AG09309 (cell line): ENCODE data around the gene PET100.

Experiments
- DNase-seq: peaks from one replicate; pipeline ENCODE4 v3.0.0-alpha.2; 2010; ENCODE audit warnings: low read depth
- H3K4me3 ChIP-seq: 2 replicates; pipeline ENCODE4 v1.5.1; 2011; ENCODE audit warnings: mild to moderate bottlenecking, low read depth, low read length, moderate library complexity; ENCODE audit not compliant: control insufficient read depth
- TF ChIP-seq, protein P1 (sequence below): IDR thresholded peaks from 2 replicates; pipeline ENCODE4 v1.5.1; 2011; ENCODE audit warnings: mild to moderate bottlenecking, low read depth, low read length, inconsistent platforms; ENCODE audit not compliant: insufficient read depth, control insufficient read depth; ENCODE audit errors: missing control alignments

Gene PET100

DNA sequence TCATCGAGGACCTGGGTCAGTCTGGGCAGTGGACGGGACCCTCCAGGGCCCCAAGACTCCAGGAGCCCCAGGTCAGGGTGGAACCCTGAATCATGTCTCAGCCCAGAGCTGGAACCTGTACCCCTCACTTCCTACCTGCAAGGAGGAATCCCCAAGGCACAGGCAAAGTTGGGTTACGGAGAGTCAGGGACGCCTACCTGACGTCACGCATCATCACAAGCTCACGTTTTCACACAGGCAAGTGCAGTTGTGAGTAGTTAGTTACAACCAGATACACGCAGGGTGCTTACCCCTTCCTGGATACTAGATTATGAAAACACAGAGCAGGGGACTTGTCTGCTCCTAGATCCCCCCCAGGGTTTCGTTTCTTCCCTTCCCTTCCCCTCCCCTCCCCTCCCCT, 41.2 kb downstream of the PET100 start:
- DNase-seq: no peak
- no peak overlapping the region for H3K4me3 ChIP-seq
- TF ChIP-seq, protein P1, sequence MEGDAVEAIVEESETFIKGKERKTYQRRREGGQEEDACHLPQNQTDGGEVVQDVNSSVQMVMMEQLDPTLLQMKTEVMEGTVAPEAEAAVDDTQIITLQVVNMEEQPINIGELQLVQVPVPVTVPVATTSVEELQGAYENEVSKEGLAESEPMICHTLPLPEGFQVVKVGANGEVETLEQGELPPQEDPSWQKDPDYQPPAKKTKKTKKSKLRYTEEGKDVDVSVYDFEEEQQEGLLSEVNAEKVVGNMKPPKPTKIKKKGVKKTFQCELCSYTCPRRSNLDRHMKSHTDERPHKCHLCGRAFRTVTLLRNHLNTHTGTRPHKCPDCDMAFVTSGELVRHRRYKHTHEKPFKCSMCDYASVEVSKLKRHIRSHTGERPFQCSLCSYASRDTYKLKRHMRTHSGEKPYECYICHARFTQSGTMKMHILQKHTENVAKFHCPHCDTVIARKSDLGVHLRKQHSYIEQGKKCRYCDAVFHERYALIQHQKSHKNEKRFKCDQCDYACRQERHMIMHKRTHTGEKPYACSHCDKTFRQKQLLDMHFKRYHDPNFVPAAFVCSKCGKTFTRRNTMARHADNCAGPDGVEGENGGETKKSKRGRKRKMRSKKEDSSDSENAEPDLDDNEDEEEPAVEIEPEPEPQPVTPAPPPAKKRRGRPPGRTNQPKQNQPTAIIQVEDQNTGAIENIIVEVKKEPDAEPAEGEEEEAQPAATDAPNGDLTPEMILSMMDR: no peak

DNA sequence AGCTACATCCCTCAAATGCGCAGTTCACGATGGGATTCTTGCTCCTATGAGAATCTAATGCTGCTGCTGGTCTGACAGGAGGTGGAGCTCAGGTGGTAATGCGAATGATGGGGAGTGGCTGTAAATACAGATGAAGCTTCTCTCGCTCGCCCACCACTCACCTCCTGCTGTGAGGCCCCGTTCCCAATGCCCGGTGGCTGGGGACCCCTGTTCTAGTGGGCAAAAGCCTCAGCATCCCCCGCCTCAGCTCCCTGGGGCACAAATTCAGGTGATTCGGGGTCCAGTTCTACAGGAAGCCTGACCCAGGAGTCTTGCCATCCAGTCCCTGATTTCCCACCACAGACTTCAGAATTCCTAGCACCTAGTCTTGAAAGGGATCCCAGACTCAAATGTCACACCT, 42.9 kb downstream of the PET100 start:
- H3K4me3 ChIP-seq: no peak overlapping the region
- TF ChIP-seq, protein P1: no peak
- no peak for DNase-seq

- TF ChIP-seq, protein P1: no peak
- no peak for DNase-seq
Measured at GRCh38 chr19:7674010-7675005, 44.7 kb downstream of the PET100 start.

GRCh38 chr19:7676376-7676775, 46.8 kb downstream of the PET100 start:
- no peak overlapping the region for H3K4me3 ChIP-seq
- TF ChIP-seq, protein P1: no peak
- no peak for DNase-seq

More at GRCh38 chr19:7674010-7675005, 44.7 kb downstream of the PET100 start:
- no peak overlapping the region for H3K4me3 ChIP-seq

DNA sequence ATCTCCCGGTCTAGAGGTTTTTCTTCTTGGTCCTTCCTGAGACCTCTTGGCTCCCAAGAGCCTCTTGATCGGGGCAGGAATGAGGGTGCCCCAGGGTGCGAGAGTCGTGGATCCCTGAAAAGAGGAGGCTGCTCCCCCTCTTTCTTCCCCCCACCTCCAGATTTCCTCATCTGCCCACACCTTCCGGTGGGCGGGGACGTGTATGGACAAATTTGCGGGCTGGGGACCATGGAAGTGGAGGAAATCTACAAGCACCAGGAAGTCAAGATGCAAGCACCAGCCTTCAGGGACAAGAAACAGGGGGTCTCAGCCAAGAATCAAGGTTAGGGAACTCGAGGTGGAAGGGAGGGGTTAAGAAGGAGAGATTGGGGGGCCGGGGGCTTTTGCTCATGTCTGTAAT, 47.3 kb downstream of the PET100 start, which contains the start of gene MCEMP1:
TSS of gene MCEMP1 (plus strand) at position 237 of the 400 bp plus-strand sequence. CDS start at position 268, 31 bp downstream.
- DNase-seq: no peak
- TF ChIP-seq, protein P1: no peak
- H3K4me3 ChIP-seq: no peak within 1 kb of the TSS

DNA sequence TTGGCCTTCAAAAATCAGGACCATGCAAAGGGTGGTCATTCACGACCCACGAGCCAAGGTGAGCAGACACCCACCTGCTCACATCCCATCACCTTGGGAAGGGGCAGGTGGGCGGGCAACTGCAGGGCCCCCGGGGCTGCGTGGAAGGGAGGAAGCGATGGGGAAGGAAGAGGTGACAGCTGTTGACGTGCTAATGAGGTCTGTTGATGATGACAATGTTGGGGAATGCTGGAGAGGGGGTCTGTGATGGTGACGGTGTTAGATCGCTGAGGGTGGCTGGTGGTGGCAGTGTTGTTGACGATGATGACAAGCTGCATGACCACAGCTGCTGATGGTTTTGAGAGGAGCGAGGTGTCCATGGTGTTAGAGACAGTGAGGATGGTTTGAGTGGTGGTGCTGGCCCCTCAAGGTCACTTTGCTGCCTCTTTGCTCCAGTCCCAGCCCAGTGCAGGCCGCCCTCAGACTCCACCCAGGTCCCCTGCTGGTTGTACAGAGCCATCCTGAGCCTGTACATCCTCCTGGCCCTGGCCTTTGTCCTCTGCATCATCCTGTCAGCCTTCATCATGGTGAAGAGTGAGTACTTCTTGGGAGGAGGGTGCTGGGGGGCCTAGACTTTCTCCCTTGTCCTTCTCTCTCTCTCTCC, 48.2 kb downstream of the PET100 start:
- H3K4me3 ChIP-seq: no peak overlapping the region
- DNase-seq: no peak
- TF ChIP-seq, protein P1: no peak
